HEK293 (cell line): Measurements from ENCODE around the gene NRIP1.

Source experiments
- CTCF ChIP-seq: fragments of 450-650 bp; formaldehyde crosslinking; IDR thresholded peaks from 2 replicates; pipeline ENCODE4 v1.5.1; 2016; ENCODE audit warnings: missing biosample characterization, missing genetic modification characterization
- RBAK ChIP-seq: fragments of 450-650 bp; formaldehyde crosslinking; IDR thresholded peaks from 2 replicates; pipeline ENCODE4 v1.5.1; 2016; ENCODE audit warnings: missing biosample characterization, missing genetic modification characterization

- TF ChIP-seq CTCF (tag by site-specific recombination) = no peak
- no peak for TF ChIP-seq RBAK (tag by site-specific recombination)
Measured at GRCh38 chr21:15052459-15052763, 12.4 kb downstream of the NRIP1 start.
